Choroid plexus epithelial cell (primary cell): ENCODE data around the gene CX3CL1.

Experiments
- DNase-seq: peaks from one replicate; pipeline ENCODE4 v3.0.0-alpha.2; 2010; ENCODE audit warnings: low read depth
- H3K4me3 ChIP-seq: 2 replicates; pipeline ENCODE4 v1.5.1; 2011; ENCODE audit warnings: low read depth, mild to moderate bottlenecking, control low read depth, low read length, moderate library complexity
- TF ChIP-seq, protein P1 (sequence below): conservative IDR thresholded peaks from 2 replicates; pipeline ENCODE4 v1.5.1; 2011; ENCODE audit warnings: low read depth, mild to moderate bottlenecking, control low read depth, inconsistent platforms, low read length, moderate library complexity

Gene CX3CL1

DNA sequence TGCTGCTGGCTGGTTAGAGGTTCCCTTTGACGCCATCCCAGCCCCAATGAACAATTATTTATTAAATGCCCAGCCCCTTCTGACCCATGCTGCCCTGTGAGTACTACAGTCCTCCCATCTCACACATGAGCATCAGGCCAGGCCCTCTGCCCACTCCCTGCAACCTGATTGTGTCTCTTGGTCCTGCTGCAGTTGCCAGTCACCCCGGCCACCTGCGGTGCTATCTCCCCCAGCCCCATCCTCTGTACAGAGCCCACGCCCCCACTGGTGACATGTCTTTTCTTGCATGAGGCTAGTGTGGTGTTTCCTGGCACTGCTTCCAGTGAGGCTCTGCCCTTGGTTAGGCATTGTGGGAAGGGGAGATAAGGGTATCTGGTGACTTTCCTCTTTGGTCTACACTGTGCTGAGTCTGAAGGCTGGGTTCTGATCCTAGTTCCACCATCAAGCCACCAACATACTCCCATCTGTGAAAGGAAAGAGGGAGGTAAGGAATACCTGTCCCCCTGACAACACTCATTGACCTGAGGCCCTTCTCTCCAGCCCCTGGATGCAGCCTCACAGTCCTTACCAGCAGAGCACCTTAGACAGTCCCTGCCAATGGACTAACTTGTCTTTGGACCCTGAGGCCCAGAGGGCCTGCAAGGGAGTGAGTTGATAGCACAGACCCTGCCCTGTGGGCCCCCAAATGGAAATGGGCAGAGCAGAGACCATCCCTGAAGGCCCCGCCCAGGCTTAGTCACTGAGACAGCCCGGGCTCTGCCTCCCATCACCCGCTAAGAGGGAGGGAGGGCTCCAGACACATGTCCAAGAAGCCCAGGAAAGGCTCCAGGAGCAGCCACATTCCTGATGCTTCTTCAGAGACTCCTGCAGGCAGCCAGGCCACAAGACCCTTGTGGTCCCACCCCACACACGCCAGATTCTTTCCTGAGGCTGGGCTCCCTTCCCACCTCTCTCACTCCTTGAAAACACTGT lies 11.3 kb downstream of the CX3CL1 start:
- DNase-seq: peak; percentile 39
- H3K4me3 ChIP-seq: no peak overlapping the region
- TF ChIP-seq, protein P1, sequence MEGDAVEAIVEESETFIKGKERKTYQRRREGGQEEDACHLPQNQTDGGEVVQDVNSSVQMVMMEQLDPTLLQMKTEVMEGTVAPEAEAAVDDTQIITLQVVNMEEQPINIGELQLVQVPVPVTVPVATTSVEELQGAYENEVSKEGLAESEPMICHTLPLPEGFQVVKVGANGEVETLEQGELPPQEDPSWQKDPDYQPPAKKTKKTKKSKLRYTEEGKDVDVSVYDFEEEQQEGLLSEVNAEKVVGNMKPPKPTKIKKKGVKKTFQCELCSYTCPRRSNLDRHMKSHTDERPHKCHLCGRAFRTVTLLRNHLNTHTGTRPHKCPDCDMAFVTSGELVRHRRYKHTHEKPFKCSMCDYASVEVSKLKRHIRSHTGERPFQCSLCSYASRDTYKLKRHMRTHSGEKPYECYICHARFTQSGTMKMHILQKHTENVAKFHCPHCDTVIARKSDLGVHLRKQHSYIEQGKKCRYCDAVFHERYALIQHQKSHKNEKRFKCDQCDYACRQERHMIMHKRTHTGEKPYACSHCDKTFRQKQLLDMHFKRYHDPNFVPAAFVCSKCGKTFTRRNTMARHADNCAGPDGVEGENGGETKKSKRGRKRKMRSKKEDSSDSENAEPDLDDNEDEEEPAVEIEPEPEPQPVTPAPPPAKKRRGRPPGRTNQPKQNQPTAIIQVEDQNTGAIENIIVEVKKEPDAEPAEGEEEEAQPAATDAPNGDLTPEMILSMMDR: no peak

DNA sequence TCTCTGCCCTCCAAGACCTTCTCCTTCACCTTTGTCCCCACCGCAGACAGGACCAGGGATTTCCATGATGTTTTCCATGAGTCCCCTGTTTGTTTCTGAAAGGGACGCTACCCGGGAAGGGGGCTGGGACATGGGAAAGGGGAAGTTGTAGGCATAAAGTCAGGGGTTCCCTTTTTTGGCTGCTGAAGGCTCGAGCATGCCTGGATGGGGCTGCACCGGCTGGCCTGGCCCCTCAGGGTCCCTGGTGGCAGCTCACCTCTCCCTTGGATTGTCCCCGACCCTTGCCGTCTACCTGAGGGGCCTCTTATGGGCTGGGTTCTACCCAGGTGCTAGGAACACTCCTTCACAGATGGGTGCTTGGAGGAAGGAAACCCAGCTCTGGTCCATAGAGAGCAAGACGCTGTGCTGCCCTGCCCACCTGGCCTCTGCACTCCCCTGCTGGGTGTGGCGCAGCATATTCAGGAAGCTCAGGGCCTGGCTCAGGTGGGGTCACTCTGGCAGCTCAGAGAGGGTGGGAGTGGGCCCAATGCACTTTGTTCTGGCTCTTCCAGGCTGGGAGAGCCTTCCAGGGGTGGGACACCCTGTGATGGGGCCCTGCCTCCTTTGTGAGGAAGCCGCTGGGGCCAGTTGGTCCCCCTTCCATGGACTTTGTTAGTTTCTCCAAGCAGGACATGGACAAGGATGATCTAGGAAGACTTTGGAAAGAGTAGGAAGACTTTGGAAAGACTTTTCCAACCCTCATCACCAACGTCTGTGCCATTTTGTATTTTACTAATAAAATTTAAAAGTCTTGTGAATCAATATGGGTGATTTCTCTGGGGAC lies 12.2 kb downstream of the CX3CL1 start:
- DNase-seq: no peak
- no peak overlapping the region for H3K4me3 ChIP-seq
- TF ChIP-seq, protein P1: no peak

- no peak for DNase-seq
- TF ChIP-seq, protein P1: no peak
- H3K4me3 ChIP-seq: no peak overlapping the region
Measured at GRCh38 chr16:57385083-57385482, 12.8 kb downstream of the CX3CL1 start.

DNA sequence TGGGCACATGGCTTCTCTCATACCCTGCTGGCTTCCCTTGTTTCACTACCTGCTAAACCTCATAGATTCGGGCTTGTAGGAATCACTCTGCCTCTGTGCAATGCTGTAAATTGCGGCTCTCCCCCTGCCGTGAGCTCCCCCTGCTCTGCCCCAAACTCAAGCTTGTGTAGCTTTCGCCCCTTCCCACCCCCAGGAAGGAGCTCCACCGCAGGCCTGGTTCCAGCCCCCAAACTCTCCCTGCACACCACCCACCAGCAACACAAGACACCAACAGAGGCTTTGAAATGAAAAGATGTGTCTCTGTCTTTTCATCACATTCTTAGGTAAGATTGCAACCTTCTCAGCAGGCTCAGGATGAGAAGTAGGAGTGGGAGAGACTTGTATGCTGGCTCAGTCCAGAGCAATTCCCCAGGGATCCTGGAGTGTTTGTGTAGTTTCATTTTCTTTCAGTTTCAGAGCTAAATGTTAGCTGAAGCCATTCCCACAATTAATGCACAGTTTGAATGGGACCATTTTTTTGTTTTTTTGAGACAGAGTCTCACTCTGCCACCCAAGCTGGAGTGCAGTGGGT lies 14.2 kb downstream of the CX3CL1 start:
- H3K4me3 ChIP-seq: no peak overlapping the region
- TF ChIP-seq, protein P1: no peak
- DNase-seq: peak; percentile 89

GRCh38 chr16:57387598-57388354 lies 15.5 kb downstream of the CX3CL1 start:
- TF ChIP-seq, protein P1: no peak
- no peak overlapping the region for H3K4me3 ChIP-seq
- no peak for DNase-seq

- H3K4me3 ChIP-seq: no peak overlapping the region
Measured at GRCh38 chr16:57388359-57389086, 16.2 kb downstream of the CX3CL1 start.

More at GRCh38 chr16:57388359-57389086, 16.2 kb downstream of the CX3CL1 start:
- TF ChIP-seq, protein P1: no peak
- no peak for DNase-seq
